ENCODE results near the gene RTRAF.

DNA sequence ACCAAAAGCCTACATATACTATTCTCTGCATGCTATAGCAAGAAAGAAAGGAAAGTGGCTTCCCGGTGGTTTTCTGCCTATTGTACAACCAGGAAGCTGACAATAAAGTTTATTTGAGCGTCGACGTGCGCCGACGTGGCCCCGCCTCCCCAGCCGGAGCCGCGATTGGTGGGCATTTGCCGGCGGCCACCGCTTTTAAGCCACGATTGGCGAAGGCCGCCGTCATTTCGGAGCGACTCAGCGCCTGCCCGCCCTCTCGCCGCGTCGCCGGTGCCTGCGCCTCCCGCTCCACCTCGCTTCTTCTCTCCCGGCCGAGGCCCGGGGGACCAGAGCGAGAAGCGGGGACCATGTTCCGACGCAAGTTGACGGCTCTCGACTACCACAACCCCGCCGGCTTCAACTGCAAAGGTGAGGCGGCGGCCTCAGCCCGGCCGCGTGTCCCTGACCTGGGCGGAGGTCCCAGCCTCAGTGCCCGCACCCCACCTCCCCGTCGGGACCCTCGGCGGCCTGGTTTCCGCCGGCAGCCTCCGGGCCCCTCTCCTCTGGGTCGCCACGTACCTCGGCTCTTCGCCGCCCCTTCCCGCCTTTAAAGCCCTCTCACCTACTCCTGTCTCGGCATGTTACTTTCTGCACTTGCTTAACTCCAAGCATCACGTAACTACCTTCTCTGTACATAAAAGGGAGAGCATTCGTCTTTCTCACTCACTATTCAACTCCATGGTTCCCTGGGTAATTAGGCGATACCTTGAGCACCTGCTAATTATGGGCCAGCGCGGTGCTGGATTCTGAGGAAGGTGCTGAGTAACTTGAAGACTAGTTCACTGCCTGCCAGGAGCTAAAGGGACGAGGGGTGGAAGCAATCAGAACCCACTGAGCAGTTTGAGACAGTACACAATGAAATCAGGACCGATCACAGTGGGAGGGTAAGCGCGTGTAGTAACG is at the start of gene RTRAF:
- TF ChIP-seq, protein P1, sequence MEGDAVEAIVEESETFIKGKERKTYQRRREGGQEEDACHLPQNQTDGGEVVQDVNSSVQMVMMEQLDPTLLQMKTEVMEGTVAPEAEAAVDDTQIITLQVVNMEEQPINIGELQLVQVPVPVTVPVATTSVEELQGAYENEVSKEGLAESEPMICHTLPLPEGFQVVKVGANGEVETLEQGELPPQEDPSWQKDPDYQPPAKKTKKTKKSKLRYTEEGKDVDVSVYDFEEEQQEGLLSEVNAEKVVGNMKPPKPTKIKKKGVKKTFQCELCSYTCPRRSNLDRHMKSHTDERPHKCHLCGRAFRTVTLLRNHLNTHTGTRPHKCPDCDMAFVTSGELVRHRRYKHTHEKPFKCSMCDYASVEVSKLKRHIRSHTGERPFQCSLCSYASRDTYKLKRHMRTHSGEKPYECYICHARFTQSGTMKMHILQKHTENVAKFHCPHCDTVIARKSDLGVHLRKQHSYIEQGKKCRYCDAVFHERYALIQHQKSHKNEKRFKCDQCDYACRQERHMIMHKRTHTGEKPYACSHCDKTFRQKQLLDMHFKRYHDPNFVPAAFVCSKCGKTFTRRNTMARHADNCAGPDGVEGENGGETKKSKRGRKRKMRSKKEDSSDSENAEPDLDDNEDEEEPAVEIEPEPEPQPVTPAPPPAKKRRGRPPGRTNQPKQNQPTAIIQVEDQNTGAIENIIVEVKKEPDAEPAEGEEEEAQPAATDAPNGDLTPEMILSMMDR (IDR thresholded peaks at IDR 0.05; ENCODE audit: control extremely low read depth in 1 of 3, insufficient read depth in 1 of 3, low read depth in 1 of 3, low read length in 3 of 3): no peak
- peak; percentile 77 to 96 for TF ChIP-seq POLR2A (IDR thresholded peaks at IDR 0.05; ENCODE audit: control extremely low read depth in 1 of 2, low read depth in 2 of 2, low read length in 2 of 2)
- TF ChIP-seq BRCA1 (IDR thresholded peaks at IDR 0.05; ENCODE audit: low read depth, low read length): no peak
- TF ChIP-seq POU5F1 (IDR thresholded peaks at IDR 0.05; ENCODE audit: low read depth, low read length): no peak
- peak; percentile 91 for TF ChIP-seq POLR2AphosphoS5 (IDR thresholded peaks at IDR 0.05; ENCODE audit: low read depth, low read length)
- peak; percentile 48 for TF ChIP-seq E2F6 (IDR thresholded peaks at IDR 0.05)
- no peak for TF ChIP-seq RFX5 (IDR thresholded peaks at IDR 0.05; ENCODE audit: borderline replicate concordance, low read depth, low read length)
- TF ChIP-seq ZNF274 (IDR thresholded peaks at IDR 0.05; ENCODE audit: borderline replicate concordance, extremely low read depth, low read length): no peak
- peak in 1 of 2 experiments; percentile 58; a peak in 1 of 3 replicates for TF ChIP-seq EP300 (IDR thresholded peaks at IDR 0.05; ENCODE audit: borderline replicate concordance in 1 of 2, low read depth in 2 of 2, low read length in 2 of 2)

All from H1 (cell line).